GM12878 (cell line): ENCODE data around the gene PHLDA2. TPM values are rescaled to one million over a fixed set of nuclear protein-coding genes. Genes with fewer than 3 reads are reported as not detected.

ENCODE experiments used
- ATAC-seq: fragments of 200-7000 bp; cut with Tn5 transposase; 3 replicates; pipeline ENCODE4 v1.9.1; 2020; ENCODE audit warnings: mild to moderate bottlenecking, moderate library complexity
- BruUV-seq: library from RNA; stranded (reverse); fragments of 400-500 nt; replicated peaks from 2 replicates; lab custom pipeline; 2021; lab: Mats Ljungman, UMichigan
- CTCF ChIA-PET: fragments of 300-600 bp; sonication (Branson Sonifier 250); formaldehyde crosslinking; extraction: SDS; loops from one replicate; lab custom pipeline; 2021; ENCODE audit warnings: inconsistent platforms; lab: Yijun Ruan, JAX
- POLR2A ChIA-PET: fragments of 350-600 bp; formaldehyde crosslinking; extraction: SDS; loops from one replicate; lab custom pipeline; 2021; ENCODE audit warnings: inconsistent platforms; lab: Charles Lee
- RAD21 ChIA-PET: fragments of 300-600 bp; sonication (Branson Sonifier 250); formaldehyde crosslinking; loops from one replicate; lab custom pipeline; 2023; ENCODE audit warnings: antibody characterized with exemption; ENCODE audit not compliant: unreplicated experiment; lab: Charles Lee
- SMC1A ChIA-PET: fragments of 300-600 bp; sonication (Branson Sonifier 250); formaldehyde crosslinking; loops from one replicate; lab custom pipeline; 2023; ENCODE audit not compliant: unreplicated experiment, uncharacterized antibody; lab: Charles Lee
- DNase-seq: peaks from one replicate; pipeline ENCODE4 v3.0.0-alpha.2; 2011; ENCODE audit warnings: low read depth, low spot score
- FAIRE-seq: peaks from 3 replicates; lab custom pipeline; 2011; peaks lifted over from hg19 to GRCh38; lab: Jason Lieb, UNC
- H2AFZ ChIP-seq: 2 replicates; pipeline ENCODE4 v1.6.0; 2011; ENCODE audit warnings: low read depth, low read length, control low read depth; ENCODE audit not compliant: control insufficient read depth
- H3K27ac ChIP-seq: 2 replicates; pipeline ENCODE4 v1.5.1; 2011; ENCODE audit warnings: control low read depth; ENCODE audit not compliant: control insufficient read depth, insufficient read depth
- H3K27me3 ChIP-seq, 2 experiments: replicated peaks in 1 of 2; 2 replicates each; pipeline versions ENCODE4 v1.6.0 to v1.6.1; 2011; ENCODE audit warnings: low read length in 1 of 2; ENCODE audit not compliant: control insufficient read depth in 2 of 2, insufficient read depth in 2 of 2
- H3K36me3 ChIP-seq, 2 experiments: 2 replicates each; pipeline ENCODE4 v1.5.1; 2011; ENCODE audit warnings: low read length in 1 of 2; ENCODE audit not compliant: control insufficient read depth in 2 of 2, insufficient read depth in 2 of 2
- H3K4me1 ChIP-seq: 2 replicates; pipeline ENCODE4 v1.6.1; 2011; ENCODE audit warnings: mild to moderate bottlenecking, low read length, moderate library complexity, mixed read lengths; ENCODE audit not compliant: control insufficient read depth, insufficient read depth
- H3K4me2 ChIP-seq: 2 replicates; pipeline ENCODE4 v1.6.0; 2011; ENCODE audit warnings: control low read depth; ENCODE audit not compliant: control insufficient read depth, insufficient read depth
- H3K4me3 ChIP-seq: fragments of 200-600 bp; sonication (generic); 2 replicates; pipeline ENCODE4 v1.5.1; 2016
- H3K79me2 ChIP-seq: 2 replicates; pipeline ENCODE4 v1.6.0; 2011; ENCODE audit warnings: low read length; ENCODE audit not compliant: control insufficient read depth, insufficient read depth
- H3K9ac ChIP-seq: 2 replicates; pipeline ENCODE4 v1.8.0; 2011; ENCODE audit warnings: low read length, control low read depth, mixed read lengths; ENCODE audit not compliant: control insufficient read depth, insufficient read depth
- H3K9me3 ChIP-seq: replicated peaks from 3 replicates; pipeline ENCODE4 v1.5.1; 2011; ENCODE audit warnings: mild to moderate bottlenecking, low read length; ENCODE audit not compliant: control insufficient read depth, insufficient read depth
- H4K20me1 ChIP-seq: 2 replicates; pipeline ENCODE4 v1.6.0; 2011; ENCODE audit not compliant: control insufficient read depth, insufficient read depth
- DPF2 ChIP-seq: fragments of 450-650 bp; IDR thresholded peaks from 2 replicates; pipeline ENCODE4 v1.6.1; 2017; ENCODE audit warnings: mild to moderate bottlenecking
- EED ChIP-seq: sonication (generic); IDR thresholded peaks from 2 replicates; pipeline ENCODE4 v1.6.1; 2016; ENCODE audit warnings: antibody characterized with exemption, low read depth
- ETV6 ChIP-seq, 2 experiments: fragments of 450-650 bp in 1 of 2; IDR thresholded peaks in 1 of 2; conservative IDR thresholded peaks in 1 of 2; 2 replicates each; pipeline ENCODE4 v1.6.1; 2014; ENCODE audit warnings: antibody characterized with exemption in 1 of 2, borderline replicate concordance in 1 of 2, low read depth in 1 of 2, mild to moderate bottlenecking in 1 of 2, moderate library complexity in 1 of 2
- JUNB ChIP-seq: IDR thresholded peaks from 2 replicates; pipeline ENCODE4 v1.6.1; 2016; ENCODE audit warnings: antibody characterized with exemption, mild to moderate bottlenecking
- MTA3 ChIP-seq: IDR thresholded peaks from 2 replicates; pipeline ENCODE4 v1.6.1; 2012; ENCODE audit warnings: low read length, inconsistent platforms, borderline replicate concordance
- NRF1 ChIP-seq: conservative IDR thresholded peaks from 2 replicates; pipeline ENCODE4 v1.6.1; 2011; ENCODE audit warnings: mild to moderate bottlenecking, low read depth, low read length, improper control_type of control experiment
- POLR2AphosphoS2 ChIP-seq: IDR thresholded peaks from 2 replicates; pipeline ENCODE4 v1.6.1; 2011; ENCODE audit warnings: low read depth, mild to moderate bottlenecking, low read length, improper control_type of control experiment, moderate library complexity
- STAT3 ChIP-seq: IDR thresholded peaks from 2 replicates; pipeline ENCODE4 v1.6.1; 2011; ENCODE audit warnings: low read depth, low read length, improper control_type of control experiment
- TARDBP ChIP-seq: IDR thresholded peaks from 2 replicates; pipeline ENCODE4 v1.6.1; 2016; ENCODE audit warnings: borderline replicate concordance
- TCF7 ChIP-seq: IDR thresholded peaks from 2 replicates; pipeline ENCODE4 v1.6.1; 2014; ENCODE audit warnings: antibody characterized with exemption, borderline replicate concordance
- ZBED1 ChIP-seq: IDR thresholded peaks from 2 replicates; pipeline ENCODE4 v1.6.1; 2016; ENCODE audit warnings: borderline replicate concordance
- ZNF217 ChIP-seq: fragments of 450-650 bp; IDR thresholded peaks from 2 replicates; pipeline ENCODE4 v1.6.1; 2017; ENCODE audit warnings: antibody characterized with exemption, mild to moderate bottlenecking
- ZNF24 ChIP-seq: fragments of 450-650 bp; IDR thresholded peaks from 2 replicates; pipeline ENCODE4 v1.6.1; 2017; ENCODE audit warnings: antibody characterized with exemption, mild to moderate bottlenecking
- WGBS: methylation state at CpG from one replicate; pipeline ENCODE4 v1.1.6; 2016; ENCODE audit warnings: low lambda C conversion rate; ENCODE audit not compliant: insufficient replicate concordance, insufficient coverage; ENCODE audit errors: missing lambda C conversion rate; 5-methylcytosine and 5-hydroxymethylcytosine counted together
- in situ Hi-C: fragments of 300-500 bp; cut with MboI; formaldehyde crosslinking; loops from 9 replicates; pipeline ENCODE4 v1.14.3; 2018; ENCODE audit warnings: mixed read lengths
- intact Hi-C: fragments of 100-400 bp; cut with micrococcal nuclease; formaldehyde crosslinking; loops from one replicate; pipeline ENCODE4 v1.14.2; 2022; ENCODE audit not compliant: unreplicated experiment
- polyA plus RNA-seq, 11 experiments: library from polyadenylated mRNA; depleted of rRNA in 4 of 11; unstranded in 6 of 11; stranded (reverse) in 5 of 11; fragments of >200 nt; fragmentation: Nextera tagmentation in 4 of 11; fragmentation: Illumina TruSeq in 1 of 11; extraction: Ambion mirVana in 4 of 11; extraction: Trizol in 1 of 11; gene quantifications; 1 replicate in 1 of 11; 2 replicates in 10 of 11; pipeline versions ENCODE4 v1.2.1 to v1.2.3, GENCODE V29; 2011 to 2016; ENCODE audit warnings: inconsistent platforms in 2 of 11, missing spikeins in 2 of 11, low read depth in 1 of 11
- total RNA-seq, 4 experiments: library from RNA; depleted of rRNA in 3 of 4; stranded (reverse); fragments of >200 nt in 3 of 4; fragmentation: Illumina TruSeq in 1 of 4; extraction: Trizol in 1 of 4; gene quantifications; 2 replicates each; pipeline versions ENCODE4 v1.2.1 to v1.2.3, GENCODE V29; 2013 to 2021
- TF ChIP-seq, protein P1 (sequence below): IDR thresholded peaks from 2 replicates; pipeline ENCODE4 v1.6.1; 2012; ENCODE audit warnings: low read depth, low read length, improper control_type of control experiment
- TF ChIP-seq, protein P2 (sequence below): fragments of 450-650 bp; IDR thresholded peaks from 2 replicates; pipeline ENCODE4 v1.6.1; 2017; ENCODE audit warnings: antibody characterized with exemption, mild to moderate bottlenecking, moderate library complexity

Gene PHLDA2
- total and polyA plus RNA-seq, 10 of the 15 experiments (the other 5 are each of a cell fraction or from before 2014, with no cell fraction given), result 0.15 to 0.49 (median 0.16) TPM; not detected in 7

DNA sequence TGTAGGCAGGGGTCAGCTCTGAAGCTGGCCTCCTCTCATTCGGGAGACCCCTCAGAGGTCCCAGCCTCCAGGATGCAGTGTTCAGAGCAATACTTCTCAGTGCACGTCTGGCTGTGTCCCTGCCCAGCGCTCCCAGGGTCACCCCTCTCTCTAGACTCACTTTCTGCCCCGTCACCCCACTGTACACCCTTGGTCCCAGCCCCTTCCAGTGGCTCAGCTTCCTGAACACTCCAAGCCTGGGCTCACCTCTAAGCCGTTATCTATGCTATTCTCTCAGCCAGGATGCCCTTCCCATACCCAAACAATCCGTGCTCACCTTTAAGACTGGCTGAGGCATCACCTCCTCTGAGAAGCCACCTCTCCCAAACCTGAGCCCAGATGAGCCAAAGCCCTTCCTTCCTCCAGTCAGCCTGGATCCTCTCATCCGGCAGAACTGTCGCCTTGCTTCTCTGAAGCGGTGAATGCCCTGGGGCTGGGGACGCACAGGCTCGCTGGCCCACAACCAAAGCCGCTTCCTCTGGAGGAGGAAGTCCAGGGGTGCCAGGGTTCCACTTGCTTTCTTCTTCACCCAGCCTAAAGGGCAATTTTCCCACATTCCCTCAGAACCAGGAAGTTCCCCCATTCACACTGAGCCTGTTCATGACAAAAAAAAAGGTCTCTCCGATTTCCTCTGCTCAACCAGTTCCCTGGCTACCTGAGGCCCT is 30.0 kb downstream of the PHLDA2 start:
- 53% methylated on average over 13 of the region's 13 CpGs for WGBS
- in situ Hi-C loops (no loop called here), intact Hi-C loops (no loop called here)
- Histone ChIP-seq H3K4me1 (peaks cover 18% of the 10 kb centered on the region), H2AFZ (no peak overlapping the region; the same call in 1 of the 2 replicates), H3K9me3 (no peaks in the 10 kb centered on the region), H3K27ac (no peak overlapping the region), H3K4me2 (no peak overlapping the region), H3K79me2 (no peaks in the 10 kb centered on the region; the same call in 1 of the 2 replicates), H3K9ac (no peak overlapping the region), H3K4me3 (no peak overlapping the region), H3K27me3 (no peaks in the 10 kb centered on the region), H3K36me3 (no peaks in the 10 kb centered on the region), H4K20me1 (no peaks in the 10 kb centered on the region)
- ChIA-PET RAD21 (no interaction called here), CTCF (interaction anchor here (0.7 to 1.7 kb wide), 2 partner anchors 11 to 366 kb away, joined by 4 to 8 read pairs; no protein-coding TSS in a partner anchor), SMC1A (no interaction called here), POLR2A (no interaction called here)
- no peak for FAIRE-seq
- no TSS peak for BruUV-seq
- ATAC-seq, result no peak
- no peak for TF ChIP-seq DPF2
- no peak for TF ChIP-seq TCF7
- TF ChIP-seq ZNF24, result no peak
- no peak for TF ChIP-seq TARDBP
- TF ChIP-seq, protein P1, sequence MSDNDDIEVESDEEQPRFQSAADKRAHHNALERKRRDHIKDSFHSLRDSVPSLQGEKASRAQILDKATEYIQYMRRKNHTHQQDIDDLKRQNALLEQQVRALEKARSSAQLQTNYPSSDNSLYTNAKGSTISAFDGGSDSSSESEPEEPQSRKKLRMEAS, result no peak
- TF ChIP-seq NRF1, result no peak
- TF ChIP-seq, protein P2, sequence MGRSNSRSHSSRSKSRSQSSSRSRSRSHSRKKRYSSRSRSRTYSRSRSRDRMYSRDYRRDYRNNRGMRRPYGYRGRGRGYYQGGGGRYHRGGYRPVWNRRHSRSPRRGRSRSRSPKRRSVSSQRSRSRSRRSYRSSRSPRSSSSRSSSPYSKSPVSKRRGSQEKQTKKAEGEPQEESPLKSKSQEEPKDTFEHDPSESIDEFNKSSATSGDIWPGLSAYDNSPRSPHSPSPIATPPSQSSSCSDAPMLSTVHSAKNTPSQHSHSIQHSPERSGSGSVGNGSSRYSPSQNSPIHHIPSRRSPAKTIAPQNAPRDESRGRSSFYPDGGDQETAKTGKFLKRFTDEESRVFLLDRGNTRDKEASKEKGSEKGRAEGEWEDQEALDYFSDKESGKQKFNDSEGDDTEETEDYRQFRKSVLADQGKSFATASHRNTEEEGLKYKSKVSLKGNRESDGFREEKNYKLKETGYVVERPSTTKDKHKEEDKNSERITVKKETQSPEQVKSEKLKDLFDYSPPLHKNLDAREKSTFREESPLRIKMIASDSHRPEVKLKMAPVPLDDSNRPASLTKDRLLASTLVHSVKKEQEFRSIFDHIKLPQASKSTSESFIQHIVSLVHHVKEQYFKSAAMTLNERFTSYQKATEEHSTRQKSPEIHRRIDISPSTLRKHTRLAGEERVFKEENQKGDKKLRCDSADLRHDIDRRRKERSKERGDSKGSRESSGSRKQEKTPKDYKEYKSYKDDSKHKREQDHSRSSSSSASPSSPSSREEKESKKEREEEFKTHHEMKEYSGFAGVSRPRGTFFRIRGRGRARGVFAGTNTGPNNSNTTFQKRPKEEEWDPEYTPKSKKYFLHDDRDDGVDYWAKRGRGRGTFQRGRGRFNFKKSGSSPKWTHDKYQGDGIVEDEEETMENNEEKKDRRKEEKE, result no peak
- no peak for TF ChIP-seq STAT3
- no peak for TF ChIP-seq EED
- no peak for TF ChIP-seq JUNB
- TF ChIP-seq POLR2AphosphoS2, result no peak
- TF ChIP-seq ZNF217, result no peak
- TF ChIP-seq ZBED1, result no peak
- TF ChIP-seq ETV6 (conservative IDR thresholded peaks at IDR 0.05 in 1 of 2, IDR thresholded peaks at IDR 0.05 in 1 of 2; ENCODE audit: borderline replicate concordance in 1 of 2, low read depth in 1 of 2), result no peak
- TF ChIP-seq MTA3, result no peak
- DNase-seq, result no peak
